Stomach (tissue), 9 donors: ENCODE measurements around the gene HSPA1L. TPM values are rescaled to one million over a fixed set of nuclear protein-coding genes. Genes with fewer than 3 reads are reported as not detected.

Source experiments
- DNase-seq, 2 donors: peaks; one replicate each; pipeline versions ENCODE4 v3.0.0 to v3.0.0-alpha.2; 2013 to 2019
- H3K27ac ChIP-seq, 5 donors: fragments of 200-600 bp in 4 of 5; sonication (generic) in 4 of 5; one replicate each; pipeline ENCODE4 v1.5.1; 2013 to 2019; ENCODE audit warnings: mild to moderate bottlenecking in 1 of 5, moderate library complexity in 1 of 5
- H3K27me3 ChIP-seq, 3 donors: fragments of 200-600 bp; sonication (generic); one replicate each; pipeline ENCODE4 v1.5.1; 2017 to 2019; ENCODE audit warnings: mixed run types in 1 of 3
- H3K36me3 ChIP-seq, 4 donors: fragments of 200-600 bp; sonication (generic); 1 replicate in 3 of 4; 2 replicates in 1 of 4; pipeline ENCODE4 v1.5.1; 2016 to 2019
- H3K4me1 ChIP-seq, 4 donors: fragments of 200-600 bp; sonication (generic); one replicate each; pipeline ENCODE4 v1.5.1; 2016 to 2019
- H3K4me3 ChIP-seq, 4 donors: fragments of 200-600 bp; sonication (generic) in 3 of 4; one replicate each; pipeline ENCODE4 v1.5.1; 2016 to 2019; ENCODE audit warnings: mild to moderate bottlenecking in 1 of 4
- H3K9me3 ChIP-seq, 4 donors: fragments of 200-600 bp; sonication (generic); one replicate each; pipeline ENCODE4 v1.5.1; 2016 to 2019
- CTCF ChIP-seq, 7 experiments: fragments of 450-650 bp in 4 of 7; fragments of 200-600 bp in 3 of 7; sonication (generic) in 3 of 7; IDR thresholded peaks; one replicate each; pipeline ENCODE4 v1.5.1; 2016 to 2019; ENCODE audit warnings: antibody characterized with exemption in 7 of 7, control low read depth in 2 of 7, mild to moderate bottlenecking in 1 of 7
- EP300 ChIP-seq: sonication (generic); formaldehyde crosslinking; IDR thresholded peaks from one replicate; pipeline ENCODE4 v1.6.1; 2017; ENCODE audit warnings: antibody characterized with exemption
- POLR2A ChIP-seq, 4 donors: fragments of 450-650 bp; IDR thresholded peaks; one replicate each; pipeline ENCODE4 v1.6.1; 2016; ENCODE audit warnings: antibody characterized with exemption in 4 of 4, control low read depth in 2 of 4, mild to moderate bottlenecking in 1 of 4, moderate library complexity in 1 of 4
- POLR2AphosphoS5 ChIP-seq, 3 donors: sonication (generic); formaldehyde crosslinking; IDR thresholded peaks; one replicate each; pipeline ENCODE4 v1.6.1; 2016; ENCODE audit warnings: antibody characterized with exemption in 3 of 3
- WGBS, 5 donors: extraction: QIAGEN DNeasy Blood & Tissue Kit in 3 of 5; methylation state at CpG; one replicate each; pipeline versions ENCODE4 v1.1.5 to v1.1.7; 2013 to 2018; 5-methylcytosine and 5-hydroxymethylcytosine counted together
- intact Hi-C: fragments of 100-400 bp; cut with DNase I; formaldehyde crosslinking; loops from one replicate; pipeline ENCODE4 v1.15.1; 2023; ENCODE audit warnings: low total_unique reads
- polyA plus RNA-seq, 3 donors: library from polyadenylated mRNA; stranded (reverse); fragments of 200-250 nt; gene quantifications; one replicate each; pipeline ENCODE4 v1.2.3, GENCODE V29; 2013
- total RNA-seq, 5 donors: library from RNA; depleted of rRNA; stranded (reverse); fragments of >200 nt; gene quantifications; one replicate each; pipeline versions ENCODE4 v1.1.0 to v1.2.3, GENCODE V29; 2014 to 2016
- donor health status: healthy with polysubstance abuse.
- donor health status: Bipolar disorder and iron deficiency.
- donor health status: healthy.

Gene HSPA1L
- total and polyA plus RNA-seq, 8 donors: 0.46 to 1.7 (median 0.98) TPM; not detected in 3

- Histone ChIP-seq H3K4me3 (no peak overlapping the region), H3K27ac (no peak overlapping the region), H3K4me1 (no peaks in the 10 kb centered on the region), H3K9me3 (no peaks in the 10 kb centered on the region), H3K36me3 (peaks cover 62 to 92% (median 85%) of the 10 kb centered on the region in 4 donors), H3K27me3 (no peaks in the 10 kb centered on the region)
- no peak for DNase-seq
- intact Hi-C loops: no loop called here
- TF ChIP-seq POLR2AphosphoS5 (IDR thresholded peaks at IDR 0.05): no peak
- 91 to 97% (median 95%) methylated on average over 15 of the region's 15 CpGs for whole genome bisulfite sequencing, 5 donors
Measured at GRCh38 chr6:31784098-31784925, 30.8 kb downstream of the HSPA1L start.

DNA sequence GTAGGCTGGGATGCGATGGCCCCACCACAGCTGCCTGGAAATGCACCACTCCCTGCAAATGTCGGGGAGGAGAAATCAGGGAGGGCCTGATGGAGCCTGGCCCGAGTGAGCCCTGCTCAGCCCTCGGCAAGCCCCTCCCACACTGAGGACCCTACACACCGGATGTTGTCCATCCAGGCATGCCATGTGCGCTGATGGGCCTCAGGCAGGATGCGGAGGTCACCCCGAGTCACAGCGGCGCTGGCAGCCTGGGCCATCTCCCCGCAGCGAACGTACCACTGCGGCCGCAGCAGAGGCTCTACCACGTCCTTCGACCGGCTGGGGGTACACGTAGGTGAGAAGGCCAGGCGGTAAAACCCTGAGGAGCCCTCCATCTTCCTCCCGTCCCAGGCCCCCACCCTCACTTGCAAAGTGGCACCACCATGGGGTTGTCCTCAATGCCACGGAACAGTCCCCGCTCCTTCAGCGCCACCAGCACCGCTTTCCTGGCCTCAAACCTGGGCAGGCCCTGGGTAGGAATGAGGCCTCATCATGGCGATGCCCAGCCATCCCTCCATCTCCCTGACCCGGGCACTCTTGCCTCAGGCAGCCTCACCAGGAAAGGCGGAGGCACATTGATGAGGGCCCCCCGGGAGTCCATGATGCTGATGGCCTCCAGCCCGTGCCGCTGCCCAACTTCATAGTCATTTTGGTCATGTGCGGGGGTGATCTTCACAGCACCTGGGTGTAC, 32.8 kb downstream of the HSPA1L start:
- Histone ChIP-seq H3K27ac (no peak overlapping the region), H3K4me1 (peaks cover 1 to 10% (median 5%) of the 10 kb centered on the region in 4 donors), H3K4me3 (no peak overlapping the region), H3K27me3 (no peaks in the 10 kb centered on the region), H3K9me3 (no peaks in the 10 kb centered on the region), H3K36me3 (peaks cover 68 to 90% (median 87%) of the 10 kb centered on the region in 4 donors)
- intact Hi-C loops: no loop called here
- no peak for DNase-seq
- WGBS, 5 donors: 84 to 92% (median 90%) methylated on average over 25 to 32 of the region's 32 CpGs
- TF ChIP-seq POLR2A (IDR thresholded peaks at IDR 0.05) (no peak), EP300 (no peak), CTCF (IDR thresholded peaks at IDR 0.05) (no peak), POLR2AphosphoS5 (IDR thresholded peaks at IDR 0.05) (no peak)

- Histone ChIP-seq H3K4me1 (peaks cover 10 to 18% (median 13%) of the 10 kb centered on the region in 4 donors), H3K36me3 (peaks cover 68 to 86% (median 85%) of the 10 kb centered on the region in 4 donors), H3K27ac (no peak overlapping the region), H3K27me3 (no peaks in the 10 kb centered on the region), H3K4me3 (no peak overlapping the region), H3K9me3 (no peaks in the 10 kb centered on the region)
- DNase-seq: no peak
- no peak for TF ChIP-seq POLR2AphosphoS5 (IDR thresholded peaks at IDR 0.05)
- no peak for TF ChIP-seq POLR2A (IDR thresholded peaks at IDR 0.05)
- TF ChIP-seq CTCF (IDR thresholded peaks at IDR 0.05): no peak
- TF ChIP-seq EP300: no peak
- intact Hi-C loops: no loop called here
- 84 to 96% (median 94%) methylated on average over 11 to 23 of the region's 23 CpGs for WGBS, 5 donors
Measured at GRCh38 chr6:31781244-31782125, 33.6 kb downstream of the HSPA1L start.

DNA sequence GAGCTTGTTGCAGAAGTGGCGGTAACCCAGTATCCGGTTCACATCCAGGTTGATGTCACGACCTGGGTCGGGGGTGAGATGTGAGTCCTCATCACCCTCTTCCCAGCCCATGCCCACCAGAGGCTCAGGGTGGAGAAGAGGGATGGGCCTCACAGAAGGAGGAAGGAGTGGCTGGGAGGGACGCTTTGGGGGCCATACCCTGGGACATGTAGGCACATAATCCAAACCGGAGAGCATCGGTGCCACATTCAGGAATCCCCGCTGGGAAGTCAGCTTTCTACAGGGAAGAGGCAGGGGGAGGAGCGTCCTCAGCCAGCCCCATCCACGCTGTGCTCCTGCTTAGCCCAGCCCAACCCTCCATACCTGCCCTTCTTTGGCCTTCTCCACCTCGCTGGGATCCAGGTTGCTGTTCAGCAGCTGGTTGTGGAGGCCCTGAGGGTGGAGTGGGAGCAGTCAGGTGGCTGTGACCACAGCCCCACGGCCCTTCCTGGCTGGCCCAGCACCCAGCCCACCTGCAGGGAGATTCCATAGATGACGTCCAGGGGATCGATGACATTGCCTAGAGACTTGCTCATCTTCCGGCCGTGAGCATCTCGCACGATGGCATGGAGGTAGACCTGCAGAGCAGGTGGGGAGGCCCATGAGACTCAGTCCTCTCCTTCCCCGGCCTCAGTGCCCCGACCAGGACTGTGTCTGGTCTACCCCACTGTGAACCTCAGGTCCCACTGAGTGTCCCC, 34.4 kb downstream of the HSPA1L start:
- Histone ChIP-seq H3K36me3 (peaks cover 66 to 79% (median 78%) of the 10 kb centered on the region in 4 donors), H3K27ac (no peak overlapping the region), H3K4me1 (peaks cover 18 to 26% (median 21%) of the 10 kb centered on the region in 4 donors), H3K9me3 (no peaks in the 10 kb centered on the region), H3K27me3 (no peaks in the 10 kb centered on the region), H3K4me3 (no peak overlapping the region)
- WGBS, 5 donors: 86 to 90% (median 89%) methylated on average over 9 to 20 of the region's 20 CpGs
- intact Hi-C loops: no loop called here
- TF ChIP-seq EP300 (no peak), POLR2AphosphoS5 (IDR thresholded peaks at IDR 0.05) (no peak), CTCF (IDR thresholded peaks at IDR 0.05) (no peak), POLR2A (IDR thresholded peaks at IDR 0.05) (no peak)
- DNase-seq: no peak
